ENCODE data around the gene REV3L.

GRCh38 chr6:111449129-111449528 lies 33.9 kb downstream of the REV3L start:
- TF ChIP-seq CTCF (IDR thresholded peaks at IDR 0.05 in 2 of 3, conservative IDR thresholded peaks at IDR 0.05 in 1 of 3; ENCODE audit: borderline replicate concordance in 1 of 3, insufficient read depth in 1 of 3, low read depth in 2 of 3, low read length in 2 of 3), result no peak
- no peak for TF ChIP-seq RAD21 (IDR thresholded peaks at IDR 0.05; ENCODE audit: low read depth)
- TF ChIP-seq SP1 (IDR thresholded peaks at IDR 0.05; ENCODE audit: low read depth), result no peak
- TF ChIP-seq REST (IDR thresholded peaks at IDR 0.05; ENCODE audit: low read depth), result no peak
- no peak for TF ChIP-seq POLR2AphosphoS5 (IDR thresholded peaks at IDR 0.05; ENCODE audit: low read depth, low read length)
- TF ChIP-seq POLR2A (IDR thresholded peaks at IDR 0.05; ENCODE audit: borderline replicate concordance, extremely low read depth, insufficient read depth, insufficient read length), result no peak
- no peak for TF ChIP-seq EZH2 (IDR thresholded peaks at IDR 0.05)
- no peak for TF ChIP-seq SIN3A (IDR thresholded peaks at IDR 0.05; ENCODE audit: low read depth)
- TF ChIP-seq ZNF274 (IDR thresholded peaks at IDR 0.05; ENCODE audit: low read depth, low read length), result no peak
- no peak for TF ChIP-seq TCF7L2 (IDR thresholded peaks at IDR 0.05; ENCODE audit: borderline replicate concordance, extremely low read depth, insufficient read depth, insufficient read length)
